OCI-LY3 (cell line): Measurements from ENCODE around the gene OSTF1.

Experiments
- H2AFZ ChIP-seq: fragments of 200-600, 300-600 bp; shearing (Covaris generic); 2 replicates; pipeline ENCODE4 v1.6.0; 2014; ENCODE audit warnings: antibody characterized with exemption, low read depth, low read length
- H3K27ac ChIP-seq: fragments of 200-600, 300-600 bp; sonication (generic); 2 replicates; pipeline ENCODE4 v1.5.1; 2014; ENCODE audit warnings: mild to moderate bottlenecking, low read length, moderate library complexity, mixed read lengths
- H3K27me3 ChIP-seq: fragments of 200-600, 300-600 bp; sonication (generic); 2 replicates; pipeline ENCODE4 v1.6.1; 2014; ENCODE audit warnings: low read depth, low read length, mixed read lengths
- H3K36me3 ChIP-seq: fragments of 200-600, 300-600 bp; sonication (generic); replicated peaks from 2 replicates; pipeline ENCODE3; 2014; ENCODE audit warnings: low read depth, low read length, mixed read lengths
- H3K4me1 ChIP-seq: fragments of 300-600, 200-600 bp; sonication (generic); 2 replicates; pipeline ENCODE4 v1.6.1; 2014; ENCODE audit warnings: low read length, mixed read lengths
- H3K4me2 ChIP-seq: fragments of 200-600, 300-600 bp; sonication (generic); 2 replicates; pipeline ENCODE4 v1.6.1; 2014; ENCODE audit warnings: low read length, mixed read lengths
- H3K4me3 ChIP-seq: fragments of 300-600, 200-600 bp; sonication (generic); 2 replicates; pipeline ENCODE4 v1.5.1; 2014; ENCODE audit warnings: antibody characterized with exemption, mild to moderate bottlenecking, low read length, moderate library complexity
- H3K79me2 ChIP-seq: fragments of 300-600, 200-600 bp; shearing (Covaris generic); 2 replicates; pipeline ENCODE4 v1.6.1; 2014; ENCODE audit warnings: mild to moderate bottlenecking, low read length, mixed read lengths
- H3K9ac ChIP-seq: fragments of 300-600, 200-600 bp; shearing (Covaris generic); 2 replicates; pipeline ENCODE4 v1.6.0; 2014; ENCODE audit warnings: mild to moderate bottlenecking, low read length, moderate library complexity
- H3K9me3 ChIP-seq: fragments of 200-600, 300-600 bp; shearing (Covaris generic); 2 replicates; pipeline ENCODE4 v1.6.1; 2014; ENCODE audit warnings: low read length, mixed read lengths; ENCODE audit not compliant: insufficient read depth
- H4K20me1 ChIP-seq: fragments of 200-600, 300-600 bp; sonication (generic); 2 replicates; pipeline ENCODE4 v1.6.1; 2016; ENCODE audit warnings: low read length, mixed read lengths; ENCODE audit not compliant: insufficient read depth
- EZH2phosphoT487 ChIP-seq: fragments of 200-600 bp; shearing (Covaris generic); IDR thresholded peaks from 2 replicates; pipeline ENCODE4 v1.6.1; 2018; ENCODE audit warnings: antibody characterized with exemption, mixed run types, low read depth
- TF ChIP-seq, protein P1 (sequence below): fragments of 200-600, 300-600 bp; sonication (generic); IDR thresholded peaks from 2 replicates; pipeline ENCODE4 v1.5.1; 2014; ENCODE audit warnings: antibody characterized with exemption, low read length, low read depth

Gene OSTF1

GRCh38 chr9:75111019-75111622 is 22.8 kb downstream of the OSTF1 start:
- 0 out of 2 replicates have a peak, but pooled peaks cover 3% of the 10 kb centered on the region for H4K20me1 ChIP-seq
- no peaks in the 10 kb centered on the region for H3K9me3 ChIP-seq
- H3K27ac ChIP-seq: no peak overlapping the region
- H3K9ac ChIP-seq: no peak overlapping the region
- TF ChIP-seq, protein P1, sequence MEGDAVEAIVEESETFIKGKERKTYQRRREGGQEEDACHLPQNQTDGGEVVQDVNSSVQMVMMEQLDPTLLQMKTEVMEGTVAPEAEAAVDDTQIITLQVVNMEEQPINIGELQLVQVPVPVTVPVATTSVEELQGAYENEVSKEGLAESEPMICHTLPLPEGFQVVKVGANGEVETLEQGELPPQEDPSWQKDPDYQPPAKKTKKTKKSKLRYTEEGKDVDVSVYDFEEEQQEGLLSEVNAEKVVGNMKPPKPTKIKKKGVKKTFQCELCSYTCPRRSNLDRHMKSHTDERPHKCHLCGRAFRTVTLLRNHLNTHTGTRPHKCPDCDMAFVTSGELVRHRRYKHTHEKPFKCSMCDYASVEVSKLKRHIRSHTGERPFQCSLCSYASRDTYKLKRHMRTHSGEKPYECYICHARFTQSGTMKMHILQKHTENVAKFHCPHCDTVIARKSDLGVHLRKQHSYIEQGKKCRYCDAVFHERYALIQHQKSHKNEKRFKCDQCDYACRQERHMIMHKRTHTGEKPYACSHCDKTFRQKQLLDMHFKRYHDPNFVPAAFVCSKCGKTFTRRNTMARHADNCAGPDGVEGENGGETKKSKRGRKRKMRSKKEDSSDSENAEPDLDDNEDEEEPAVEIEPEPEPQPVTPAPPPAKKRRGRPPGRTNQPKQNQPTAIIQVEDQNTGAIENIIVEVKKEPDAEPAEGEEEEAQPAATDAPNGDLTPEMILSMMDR: no peak
- no peak for TF ChIP-seq EZH2phosphoT487
- H3K79me2 ChIP-seq: no peaks in the 10 kb centered on the region
- no peaks in the 10 kb centered on the region for H3K4me1 ChIP-seq
- no peak overlapping the region for H3K4me2 ChIP-seq
- H2AFZ ChIP-seq: no peak overlapping the region
- H3K36me3 ChIP-seq: no peaks in the 10 kb centered on the region
- H3K4me3 ChIP-seq: no peak overlapping the region
- no peaks in the 10 kb centered on the region for H3K27me3 ChIP-seq

- Histone ChIP-seq H3K9me3 (no peaks in the 10 kb centered on the region), H3K4me2 (no peak overlapping the region), H3K36me3 (no peaks in the 10 kb centered on the region), H3K27ac (no peak overlapping the region), H3K4me1 (no peaks in the 10 kb centered on the region), H4K20me1 (0 out of 2 replicates have a peak, but pooled peaks cover 3% of the 10 kb centered on the region), H3K9ac (no peak overlapping the region), H3K27me3 (no peaks in the 10 kb centered on the region), H3K4me3 (no peak overlapping the region), H2AFZ (no peak overlapping the region), H3K79me2 (no peaks in the 10 kb centered on the region)
- TF ChIP-seq, protein P1: no peak
- no peak for TF ChIP-seq EZH2phosphoT487
Observed at GRCh38 chr9:75112789-75113188, 24.5 kb downstream of the OSTF1 start.

DNA sequence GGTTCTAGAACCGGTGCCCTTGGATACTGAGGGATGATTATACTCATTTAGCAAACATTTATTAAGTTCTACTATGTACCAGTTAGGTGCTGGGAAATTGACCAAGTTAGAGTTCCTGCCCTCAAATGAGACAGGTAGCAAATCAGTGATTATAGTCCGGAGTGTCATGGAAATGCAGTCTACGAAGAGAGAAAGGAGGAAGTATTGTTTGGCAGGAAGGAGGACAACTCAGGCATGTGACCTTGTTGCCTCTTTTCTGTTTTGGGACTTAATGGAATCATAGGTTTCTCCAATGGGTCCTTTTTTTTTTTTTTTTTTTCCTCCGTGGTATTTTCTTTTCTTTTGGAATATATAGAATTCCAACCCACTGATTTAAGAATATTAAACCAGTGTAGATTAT is 28.0 kb downstream of the OSTF1 start:
- H3K27ac ChIP-seq: no peak overlapping the region
- H2AFZ ChIP-seq: no peak overlapping the region
- no peak overlapping the region for H3K4me3 ChIP-seq
- H3K27me3 ChIP-seq: no peaks in the 10 kb centered on the region
- H3K9me3 ChIP-seq: no peaks in the 10 kb centered on the region
- H4K20me1 ChIP-seq: no peaks in the 10 kb centered on the region
- no peaks in the 10 kb centered on the region for H3K36me3 ChIP-seq
- TF ChIP-seq, protein P1: no peak
- no peak overlapping the region for H3K4me2 ChIP-seq
- H3K4me1 ChIP-seq: no peaks in the 10 kb centered on the region
- no peaks in the 10 kb centered on the region for H3K79me2 ChIP-seq
- no peak overlapping the region for H3K9ac ChIP-seq

- Histone ChIP-seq H3K4me2 (no peak overlapping the region), H2AFZ (no peak overlapping the region), H3K27me3 (no peaks in the 10 kb centered on the region), H4K20me1 (no peaks in the 10 kb centered on the region), H3K79me2 (no peaks in the 10 kb centered on the region), H3K4me3 (no peak overlapping the region), H3K4me1 (no peaks in the 10 kb centered on the region), H3K36me3 (no peaks in the 10 kb centered on the region), H3K27ac (no peak overlapping the region), H3K9ac (no peak overlapping the region), H3K9me3 (no peaks in the 10 kb centered on the region)
- no peak for TF ChIP-seq EZH2phosphoT487
- TF ChIP-seq, protein P1: no peak
Observed at GRCh38 chr9:75117564-75117963, 29.2 kb downstream of the OSTF1 start.
